ENCODE data around the gene BCHE. TPM values are rescaled to one million over a fixed set of nuclear protein-coding genes. Genes with fewer than 3 reads are reported as not detected.
A peak's percentile ranks its signal among the peaks of the same experiment; 100 is the strongest.

BCHE gene
- polyA plus RNA-seq (ENCODE audit: insufficient read length): 11.3 TPM
- long read RNA-seq, donor 1: 0 reads
- long read RNA-seq, donor 2, partial matches to known transcripts: 0 of 5 reads
- long read RNA-seq, donor 2, other reads (novel, unspliced or antisense): 0 of 5 reads
- long read RNA-seq, donor 3, partial matches to known transcripts: 0 of 2 reads
- long read RNA-seq, donor 3, other reads (novel, unspliced or antisense): 0 of 2 reads
- long read RNA-seq, donor 4: 0 reads
- long read RNA-seq, donor 5, transcript BCHE-201 (4 exons, 2,454 nt): major isoform, 7 of 7 reads
- long read RNA-seq, donor 5, partial matches to known transcripts: 0 of 7 reads
- long read RNA-seq, donor 5, other reads (novel, unspliced or antisense): 0 of 7 reads
- long read RNA-seq, donor 6, transcript BCHE-201 (4 exons, 2,454 nt): major isoform, 8 of 8 reads
- long read RNA-seq, donor 6, partial matches to known transcripts: 0 of 8 reads
- long read RNA-seq, donor 6, other reads (novel, unspliced or antisense): 0 of 8 reads
- long read RNA-seq, donor 7, partial matches to known transcripts: 0 of 4 reads
- long read RNA-seq, donor 7, other reads (novel, unspliced or antisense): 0 of 4 reads
- long read RNA-seq, donor 8, partial matches to known transcripts: 0 of 1 reads
- long read RNA-seq, donor 8, other reads (novel, unspliced or antisense): 0 of 1 reads

DNA sequence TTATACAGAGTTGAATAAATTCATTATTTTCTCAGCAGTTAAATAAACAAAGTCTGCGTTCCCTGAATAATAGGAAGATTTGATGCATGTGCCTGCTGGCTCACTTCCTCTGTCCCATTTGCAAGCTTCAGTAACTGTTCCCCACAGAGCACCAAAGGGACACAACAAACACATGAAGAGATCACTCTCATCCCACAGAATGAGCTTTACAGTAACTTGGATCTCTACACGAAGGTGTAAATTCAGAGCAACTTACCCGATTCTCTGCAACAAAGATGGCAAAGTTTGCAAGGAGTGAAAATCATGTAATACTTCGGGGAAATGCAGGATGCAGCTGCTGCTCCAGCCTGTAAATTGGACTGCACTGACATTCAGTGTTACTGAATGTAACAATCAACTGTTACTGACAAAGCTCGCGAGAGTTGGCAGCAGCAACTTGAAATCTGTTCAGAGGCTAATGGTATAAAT is at the start of gene BCHE:
BCHE (minus strand) TSS at position 366 of the 468 bp plus-strand sequence. CDS start 6,390 bp downstream, outside the sequence.
- DNase-seq: peak; percentile 20

DNA sequence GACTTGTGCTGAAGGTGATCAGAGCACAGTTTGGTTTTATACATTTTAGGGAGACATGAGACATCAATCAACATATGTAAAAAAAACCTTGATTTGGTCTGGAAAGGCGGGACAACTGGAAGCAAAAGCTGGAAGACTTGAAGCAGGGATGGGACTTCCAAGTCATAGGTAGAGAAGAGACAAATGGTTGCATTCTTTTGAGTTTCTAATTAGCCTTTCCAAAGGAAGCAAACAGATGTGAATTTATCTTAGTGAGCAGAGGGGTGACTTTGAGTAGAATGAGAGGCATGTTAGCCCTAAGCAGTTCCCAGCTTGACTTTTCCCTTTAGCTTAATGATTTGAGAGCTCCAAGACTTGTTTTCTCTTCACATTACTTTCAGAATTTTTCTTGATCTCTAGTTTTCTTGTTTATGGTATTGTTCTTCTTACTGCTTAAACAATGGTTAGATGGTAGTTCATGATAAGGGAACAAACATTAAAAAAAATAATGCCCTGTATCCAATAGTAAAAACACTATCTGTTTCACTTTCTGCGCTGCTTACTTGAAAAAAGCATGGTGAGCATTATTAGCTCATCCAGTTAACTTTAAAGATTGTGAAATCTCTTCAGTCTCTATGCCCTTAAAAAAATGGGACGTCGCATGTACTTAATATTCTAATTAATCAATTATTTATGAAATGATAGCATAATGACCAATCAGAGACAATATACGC is 48.5 kb upstream of the BCHE start:
- DNase-seq: no peak

DNA sequence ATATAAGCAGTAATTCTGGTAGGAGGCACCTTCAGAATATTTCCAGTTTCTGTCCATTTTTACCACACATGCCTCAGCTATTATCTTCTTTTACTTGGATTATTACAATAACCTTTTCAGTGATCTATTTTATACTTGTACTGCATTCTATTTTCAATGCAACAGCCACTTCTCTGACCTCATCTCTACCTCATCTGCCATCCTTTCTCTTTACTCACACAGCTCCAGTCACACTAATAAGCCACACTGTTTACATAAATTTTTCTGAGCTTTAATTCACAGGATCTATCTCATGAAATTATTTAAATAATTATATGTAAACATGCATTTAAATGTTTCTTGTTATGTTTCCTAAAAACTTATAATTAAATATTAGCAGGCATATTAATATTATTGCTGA is 47.3 kb upstream of the BCHE start:
- DNase-seq: no peak

DNA sequence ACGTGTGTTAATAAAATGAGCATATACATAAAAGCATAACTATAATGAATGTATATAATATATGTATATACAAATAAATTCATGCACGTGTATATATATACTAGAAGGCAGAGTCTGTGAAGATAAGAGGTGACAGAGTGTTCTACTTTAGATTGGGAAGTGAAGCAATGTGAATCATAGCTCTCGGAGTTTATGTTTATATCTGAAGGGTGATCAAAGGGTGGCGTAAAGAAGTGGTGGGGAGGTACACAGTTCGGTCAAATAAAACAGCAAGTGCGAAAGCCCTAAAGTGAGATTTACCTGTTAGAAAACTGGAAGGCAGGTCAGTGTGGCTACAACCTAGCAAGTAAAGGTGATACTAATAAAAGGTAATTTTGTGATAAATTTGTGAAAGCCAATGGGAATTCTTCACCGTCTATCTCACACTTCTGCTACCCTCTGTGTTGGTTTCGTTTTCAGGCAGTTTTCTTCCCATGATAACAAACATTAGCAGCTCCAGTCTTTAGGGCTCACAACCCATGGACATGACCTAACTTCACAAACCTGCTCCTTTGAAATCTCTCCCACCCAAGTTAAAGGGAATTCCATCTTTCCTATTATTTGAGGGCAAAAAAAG is 46.7 kb upstream of the BCHE start:
- no peak for DNase-seq

DNA sequence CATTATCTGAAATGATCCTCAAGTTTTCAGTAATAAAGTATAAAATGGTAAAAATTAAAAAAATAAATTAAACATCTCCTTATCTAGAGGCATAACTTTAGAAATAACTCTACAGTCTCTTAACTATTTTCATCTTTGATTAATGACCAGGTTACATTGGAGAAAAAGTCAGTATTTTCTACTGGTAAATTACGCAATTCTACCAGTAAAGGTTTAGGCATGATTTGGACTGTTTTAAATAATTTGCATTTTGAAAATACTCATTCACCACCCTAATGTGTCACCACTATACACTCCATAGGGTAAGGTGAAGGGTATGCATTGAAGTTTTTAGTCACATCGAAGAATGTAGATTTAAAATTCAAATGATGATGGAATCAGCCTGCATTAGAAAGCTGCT is 45.9 kb upstream of the BCHE start:
- DNase-seq: no peak

DNA sequence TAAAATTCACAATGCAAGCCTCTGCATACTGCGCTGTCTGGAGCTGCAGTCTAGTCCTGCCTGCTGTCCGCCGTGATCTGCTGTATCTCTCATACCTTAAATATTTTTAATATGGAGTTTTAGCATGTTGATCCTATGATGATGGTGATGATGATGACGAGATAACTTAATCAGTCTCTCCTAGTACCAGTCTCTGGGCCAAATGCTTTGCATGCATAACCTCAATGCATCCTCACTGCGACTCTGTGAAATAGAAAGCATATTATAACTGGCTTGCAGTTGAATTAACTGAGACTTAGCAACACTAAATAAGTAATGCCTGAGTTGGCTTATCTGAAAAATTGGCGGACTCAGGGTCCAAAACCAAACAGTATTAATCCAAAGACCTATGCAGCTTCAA is 38.4 kb upstream of the BCHE start:
- no peak for DNase-seq

DNA sequence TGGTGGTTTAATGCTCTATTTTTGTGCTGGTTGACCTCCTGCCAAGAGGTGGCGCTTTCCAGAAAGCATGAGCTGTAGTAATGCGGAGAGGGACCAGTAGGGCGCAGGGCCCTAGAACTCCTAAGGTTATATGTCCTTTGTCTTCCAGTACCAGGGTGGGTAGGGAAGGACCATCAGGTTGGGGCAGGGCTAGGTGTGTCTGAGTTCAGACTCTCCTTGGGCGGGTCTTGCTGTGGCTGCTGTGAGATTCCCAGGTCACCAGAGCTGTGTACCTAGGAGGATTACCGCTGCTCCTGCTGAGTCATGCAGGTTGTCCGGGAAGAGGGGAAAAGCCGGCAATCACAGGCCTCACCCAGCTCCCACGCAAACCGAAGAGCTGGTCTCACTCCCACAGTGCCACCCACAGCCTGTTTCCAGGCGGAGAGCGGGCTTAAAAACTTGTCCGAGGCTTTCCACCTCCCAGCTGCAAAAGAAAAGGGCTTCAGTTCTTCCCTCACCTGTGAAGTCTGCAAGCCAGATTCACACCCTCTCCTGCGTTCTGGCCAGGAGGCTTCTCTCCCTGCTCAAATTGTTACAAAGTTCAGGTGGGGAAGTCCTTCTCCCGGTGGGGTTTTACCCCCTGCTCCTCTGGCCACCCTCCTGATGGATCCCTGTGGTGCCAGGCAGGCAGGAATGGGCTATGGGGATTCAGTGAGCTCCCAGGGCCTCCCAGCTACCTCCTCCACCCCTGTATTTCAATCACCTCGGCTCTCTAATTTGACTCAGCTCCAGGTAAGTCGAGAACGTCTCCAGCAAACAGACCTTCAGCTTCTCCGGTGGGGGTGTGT is 37.7 kb upstream of the BCHE start:
- no peak for DNase-seq

DNA sequence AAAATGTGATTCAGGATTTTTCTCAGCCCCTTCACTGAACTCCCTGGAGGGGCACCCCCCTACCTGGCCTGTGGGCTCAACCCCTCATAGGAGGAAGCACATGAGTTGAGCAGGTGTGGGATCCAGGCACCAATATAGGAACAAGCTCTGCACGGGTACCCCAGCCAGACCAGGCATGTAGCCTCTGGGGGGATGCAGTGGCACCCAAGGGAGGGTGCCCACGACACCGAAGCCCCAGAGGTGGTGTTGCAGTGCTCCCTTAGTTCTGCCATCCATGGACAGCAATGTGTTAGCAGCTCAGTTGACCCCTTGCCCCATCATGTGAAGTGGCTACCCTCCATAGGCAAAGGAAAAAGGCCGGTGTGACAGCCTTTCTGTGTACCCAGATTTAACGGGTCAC is 30.9 kb upstream of the BCHE start:
- DNase-seq: no peak

DNA sequence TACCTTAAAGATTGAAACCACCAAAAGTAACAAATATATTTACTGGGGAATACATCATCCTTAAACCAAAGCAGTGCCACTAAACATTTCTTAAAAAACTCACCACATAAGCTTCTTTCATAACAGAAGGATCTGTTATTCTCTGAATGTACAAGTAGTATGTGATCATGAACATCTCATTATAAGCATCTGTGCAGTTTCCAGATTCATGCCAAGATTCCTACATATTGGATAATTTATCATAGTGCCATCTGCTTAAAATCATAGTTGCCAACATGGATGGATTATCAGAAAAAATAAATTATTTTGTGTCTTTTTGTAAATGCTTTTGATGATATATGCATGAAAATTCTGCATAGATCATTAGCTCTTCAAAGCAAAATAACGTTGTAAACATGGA is 21.8 kb upstream of the BCHE start:
- DNase-seq: no peak

DNA sequence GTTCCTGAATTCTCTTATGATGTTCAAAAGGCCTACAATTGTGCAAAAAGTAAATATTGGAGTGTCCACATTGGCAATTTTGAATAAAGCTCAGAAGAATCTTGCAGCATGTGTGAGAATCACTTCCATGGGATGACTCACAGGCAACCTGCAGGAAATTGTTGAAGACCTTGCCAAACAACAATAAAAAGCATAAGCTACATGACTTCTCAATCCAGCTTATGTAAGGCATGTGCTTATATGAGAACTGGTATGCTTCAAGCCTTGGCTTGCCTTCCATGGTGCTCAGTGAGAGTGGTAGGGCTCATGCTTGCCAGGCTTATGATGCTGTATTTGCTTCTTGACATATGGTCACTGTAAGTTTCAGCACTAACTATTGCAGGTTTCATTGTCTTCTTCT is 18.4 kb upstream of the BCHE start:
- DNase-seq: no peak

DNA sequence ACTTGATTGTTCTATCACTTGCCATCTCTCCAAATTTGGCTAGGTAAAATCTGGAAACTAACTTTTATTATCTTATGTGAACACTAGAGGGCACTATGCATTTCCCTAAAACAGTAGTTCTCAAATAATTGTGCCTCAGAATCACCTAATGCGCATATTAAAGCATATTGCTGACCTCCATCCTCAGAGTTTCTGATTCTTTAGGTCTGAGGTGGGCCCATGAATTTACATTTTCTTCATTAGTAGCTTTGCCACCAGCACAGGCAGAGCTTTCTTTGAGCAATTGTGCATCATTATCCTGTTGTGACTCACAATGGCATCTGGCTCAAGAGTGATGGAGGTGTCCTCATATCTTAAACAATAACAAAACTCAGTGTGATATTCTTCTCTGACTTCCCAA is 17.5 kb upstream of the BCHE start:
- DNase-seq: no peak

DNA sequence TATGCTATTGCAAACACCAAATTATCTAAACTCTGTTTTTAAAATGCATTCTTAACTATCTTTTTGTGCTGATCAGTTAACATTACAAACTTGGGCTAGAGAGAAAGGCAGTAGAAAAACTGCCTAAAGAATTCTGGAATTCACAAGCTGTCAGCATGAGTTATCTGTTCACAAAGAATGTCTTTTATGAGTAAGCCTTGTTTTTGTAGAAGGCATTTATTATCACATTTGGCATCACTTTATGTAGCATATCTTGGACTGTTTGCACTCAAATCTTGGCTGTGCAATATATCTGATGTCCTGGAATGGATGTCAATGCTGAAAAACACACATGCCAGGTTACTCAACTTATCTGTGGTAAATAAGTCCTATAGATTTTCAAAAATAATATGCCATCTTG is 15.5 kb upstream of the BCHE start:
- no peak for DNase-seq

DNA sequence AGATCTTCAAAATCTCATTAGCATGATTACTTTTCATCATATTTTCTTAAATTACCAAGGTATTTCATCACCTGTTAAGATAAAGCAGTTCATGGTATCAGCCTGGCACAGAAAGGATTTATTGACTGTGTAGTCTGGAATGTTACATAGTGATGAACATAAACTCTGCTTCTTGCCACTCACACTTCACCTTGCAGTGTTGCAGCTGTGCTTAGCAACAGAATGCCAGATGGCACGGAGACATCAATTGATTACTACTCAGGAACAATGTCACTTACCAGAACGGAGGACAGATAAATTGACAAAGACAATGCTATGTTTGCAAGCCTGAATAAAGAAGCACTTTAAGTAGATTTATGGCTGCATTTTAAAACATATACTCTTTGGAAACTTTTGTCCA is 15.0 kb upstream of the BCHE start:
- DNase-seq: no peak

DNA sequence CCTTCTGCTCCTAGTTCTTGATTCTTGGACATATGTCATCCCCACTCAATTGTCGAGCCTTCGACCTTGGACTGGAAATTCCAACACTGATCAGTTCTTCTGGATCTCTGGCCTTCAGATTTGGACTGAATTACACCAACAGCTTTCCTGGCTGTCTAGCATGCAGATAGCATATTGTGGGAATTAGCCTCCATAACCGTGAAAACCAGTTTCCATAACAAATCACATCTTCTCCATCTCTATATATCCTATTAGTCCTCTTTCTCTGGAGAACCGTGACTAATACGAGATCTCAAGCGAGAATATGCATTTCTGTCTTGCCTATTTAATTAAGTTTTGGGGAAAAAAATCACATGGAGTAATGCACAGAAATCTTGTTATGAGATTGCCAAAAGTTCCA is 8.8 kb upstream of the BCHE start:
- DNase-seq: no peak

DNA sequence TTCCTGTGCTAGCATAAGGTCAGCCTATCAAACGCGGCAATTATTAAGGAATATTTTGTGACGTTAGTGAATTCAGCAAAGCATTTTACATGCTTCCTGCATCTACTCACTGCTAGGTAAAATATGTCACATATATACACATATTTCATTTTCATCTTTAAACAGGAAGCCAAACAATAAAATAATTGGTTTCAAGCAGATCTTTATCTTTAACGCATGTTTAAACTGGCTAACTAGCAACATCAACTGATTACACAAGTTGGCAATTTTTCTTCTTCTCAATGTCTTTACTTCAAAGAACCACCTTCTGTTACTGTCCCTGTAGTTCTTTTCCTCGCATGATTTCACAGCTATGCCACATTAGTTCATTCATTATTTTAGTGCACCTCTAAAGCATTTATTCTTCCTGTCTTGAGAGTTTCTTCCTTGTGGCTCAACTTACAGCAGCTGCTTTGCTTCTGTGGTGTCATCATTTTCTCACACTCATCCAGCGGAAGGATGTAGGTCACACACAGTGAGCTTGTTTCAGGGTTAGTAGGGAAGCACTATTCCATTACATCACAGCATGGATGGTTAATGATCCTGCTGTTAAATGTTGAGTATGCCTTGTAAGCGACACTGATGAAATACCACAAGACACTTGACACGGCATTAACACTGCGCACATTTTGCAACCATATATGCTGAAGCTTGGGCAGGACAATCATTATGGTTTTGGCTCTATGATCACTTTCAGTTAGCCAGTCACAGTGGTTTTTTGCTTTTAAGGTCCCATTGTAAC is 2.3 kb upstream of the BCHE start:
- DNase-seq: peak; percentile 55

DNA sequence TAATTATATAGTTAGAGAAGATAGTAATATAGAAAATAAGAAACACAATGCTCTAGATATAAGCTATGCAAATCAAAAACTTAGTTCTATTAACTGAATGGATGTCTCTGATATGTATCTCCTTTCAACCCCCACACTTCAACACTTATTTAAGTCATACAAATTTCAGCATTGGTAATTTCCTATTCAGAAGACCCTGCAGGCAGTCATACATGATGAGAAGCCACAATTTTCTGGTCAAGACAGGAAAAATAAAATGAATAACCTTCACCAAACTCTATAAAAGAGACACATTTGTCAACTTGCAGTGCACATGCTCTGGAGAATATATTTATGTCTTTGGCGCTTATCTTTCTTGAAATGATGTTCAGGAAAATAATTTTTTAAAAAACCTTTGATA is 578 bp upstream of the BCHE start:
- DNase-seq: no peak

DNA sequence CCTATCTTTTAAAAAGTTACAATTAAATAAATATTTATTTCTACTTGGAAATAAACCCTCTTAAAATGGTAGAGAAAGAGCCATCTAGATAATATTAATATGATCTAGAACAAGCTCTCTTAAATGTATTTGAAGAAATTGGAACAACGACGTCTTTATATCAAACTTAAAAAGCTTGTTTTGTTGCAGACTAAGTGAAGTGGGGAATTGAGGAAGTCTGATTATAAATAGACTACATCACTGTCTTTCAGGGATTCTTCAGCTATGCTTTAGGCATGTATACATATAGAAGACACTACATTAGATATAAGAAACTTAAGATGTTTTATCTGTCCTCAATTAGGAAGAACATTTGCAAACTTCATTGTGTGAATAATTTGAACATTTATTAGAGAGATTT is 1.8 kb downstream of the BCHE start:
- no peak for DNase-seq

DNA sequence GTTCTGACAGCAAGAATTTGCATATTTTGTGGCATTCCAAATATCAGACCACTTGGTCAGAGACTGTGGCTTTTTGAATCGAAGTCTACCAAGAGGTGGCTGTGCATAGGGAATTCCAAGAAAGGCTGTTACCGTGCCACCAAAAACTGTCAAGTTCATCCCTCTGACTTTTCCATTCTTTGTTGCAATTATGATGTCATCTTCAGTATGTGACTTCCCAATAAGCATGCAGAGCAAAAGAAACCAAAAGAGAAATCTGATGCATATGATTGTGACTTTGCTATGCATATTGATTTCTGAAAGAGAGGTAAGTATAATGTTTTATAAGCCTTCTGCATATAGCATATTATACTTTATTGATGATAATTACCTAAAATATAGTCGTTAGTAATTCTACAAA is 6.5 kb downstream of the BCHE start:
- DNase-seq: no peak

DNA sequence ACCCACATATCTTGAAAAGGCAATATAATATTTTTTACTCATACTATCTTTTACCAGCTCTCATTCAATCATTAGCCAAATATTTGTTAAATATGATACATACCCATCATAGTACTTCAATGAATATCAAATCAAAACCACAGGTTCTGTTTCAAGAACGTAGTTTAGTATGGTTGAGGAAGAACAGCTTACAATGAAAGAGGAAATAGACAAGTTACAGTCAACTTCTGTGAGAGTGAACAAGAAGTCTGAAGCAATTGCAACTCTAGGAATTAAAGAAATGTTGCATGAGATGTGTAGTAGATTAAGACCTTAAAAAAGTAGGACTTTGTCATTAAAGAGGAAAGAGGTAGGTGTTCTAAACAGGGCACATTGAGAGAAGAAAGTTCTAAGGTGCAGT is 9.3 kb downstream of the BCHE start:
- DNase-seq: no peak

DNA sequence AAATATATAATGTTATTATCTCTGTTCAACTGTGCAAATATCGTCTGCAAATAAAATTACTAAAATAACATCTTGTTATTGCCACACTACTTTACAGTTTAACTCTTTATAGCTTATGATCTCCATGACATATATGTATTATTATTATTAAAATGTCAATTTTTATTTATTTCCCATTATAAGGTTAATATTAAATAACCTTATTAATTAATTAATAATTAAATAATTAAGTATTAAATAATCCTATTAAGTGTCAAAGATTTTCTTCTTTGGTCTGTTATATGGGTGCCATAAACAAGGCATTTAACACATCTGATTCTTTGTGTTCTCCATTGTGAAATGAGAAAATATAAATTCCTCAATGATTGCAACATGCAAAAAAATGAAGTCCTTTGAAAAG is 10.0 kb downstream of the BCHE start:
- no peak for DNase-seq

DNA sequence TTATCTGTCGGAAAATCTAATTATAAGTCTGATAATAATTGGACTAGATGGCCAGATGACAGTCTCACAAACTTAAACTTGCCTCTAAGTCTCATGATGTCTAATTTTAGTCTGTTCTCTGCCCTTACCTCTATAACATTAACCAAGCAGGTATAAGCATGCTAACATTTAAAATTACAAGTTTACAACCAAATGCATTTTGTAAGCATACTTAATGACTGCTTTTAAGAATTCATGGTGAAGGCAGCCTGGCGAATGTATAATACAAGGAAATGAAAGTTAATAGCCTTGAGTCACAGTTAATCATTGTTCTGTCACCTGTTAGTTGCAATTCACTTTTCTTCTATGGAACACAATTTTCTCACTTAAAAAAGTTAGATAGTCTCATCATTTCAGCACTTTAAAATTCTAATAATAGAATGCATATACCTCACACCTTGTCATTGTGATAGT is 16.5 kb downstream of the BCHE start:
- no peak for DNase-seq

Measured in left kidney (tissue), 8 donors.